OCI-LY7 (cell line): ENCODE measurements around the gene MACO1. TPM values are rescaled to one million over a fixed set of nuclear protein-coding genes. Genes with fewer than 3 reads are reported as not detected.
A peak's percentile ranks its signal among the peaks of the same experiment; 100 is the strongest.

ENCODE experiments used
- BruUV-seq: library from RNA; stranded (reverse); fragments of 400-500 nt; replicated peaks from 2 replicates; lab custom pipeline; 2021; lab: Mats Ljungman, UMichigan
- CTCF ChIA-PET: fragments of 300-600 bp; sonication (Branson Sonifier 250); formaldehyde crosslinking; loops from one replicate; lab custom pipeline; 2022; ENCODE audit warnings: antibody characterized with exemption; ENCODE audit not compliant: unreplicated experiment; lab: Charles Lee
- POLR2A ChIA-PET: fragments of 300-600 bp; sonication (Branson Sonifier 250); formaldehyde crosslinking; loops from one replicate; lab custom pipeline; 2022; ENCODE audit warnings: antibody characterized with exemption; lab: Charles Lee
- DNase-seq: peaks from one replicate; pipeline ENCODE4 v3.0.0-alpha.2; 2015; ENCODE audit warnings: low spot score
- H2AFZ ChIP-seq: fragments of 200-600 bp; sonication (generic), shearing (Covaris generic); 2 replicates; pipeline ENCODE4 v1.6.1; 2014; ENCODE audit warnings: mild to moderate bottlenecking, antibody characterized with exemption, low read length, moderate library complexity
- H3K27ac ChIP-seq: fragments of 200-600 bp; sonication (generic); 2 replicates; pipeline ENCODE4 v1.5.1; 2014; ENCODE audit warnings: mixed run types, low read depth, mild to moderate bottlenecking, moderate library complexity, low read length, inconsistent platforms; ENCODE audit not compliant: poor library complexity, severe bottlenecking
- H3K36me3 ChIP-seq: fragments of 200-600 bp; sonication (generic); 2 replicates; pipeline ENCODE4 v1.6.1; 2014; ENCODE audit warnings: mild to moderate bottlenecking, antibody characterized with exemption, low read length, moderate library complexity, mixed read lengths; ENCODE audit not compliant: insufficient read depth
- H3K4me1 ChIP-seq: fragments of 200-600 bp; sonication (generic); 2 replicates; pipeline ENCODE4 v1.5.1; 2014; ENCODE audit warnings: mild to moderate bottlenecking, low read length; ENCODE audit not compliant: insufficient read depth, poor library complexity, severe bottlenecking
- H3K4me2 ChIP-seq: fragments of 200-600 bp; sonication (generic); 2 replicates; pipeline ENCODE4 v1.6.1; 2014; ENCODE audit warnings: mild to moderate bottlenecking, low read length
- H3K4me3 ChIP-seq: fragments of 200-600 bp; sonication (generic); 2 replicates; pipeline ENCODE4 v1.5.1; 2014; ENCODE audit warnings: mild to moderate bottlenecking, low read depth, low read length; ENCODE audit not compliant: poor library complexity, severe bottlenecking
- H3K79me2 ChIP-seq: fragments of 200-600 bp; sonication (generic); 2 replicates; pipeline ENCODE4 v1.6.1; 2016; ENCODE audit warnings: low read depth, mild to moderate bottlenecking, low read length, moderate library complexity, mixed read lengths; ENCODE audit not compliant: insufficient read depth
- H3K9me2 ChIP-seq: fragments of 200-600 bp; sonication (generic); 2 replicates; pipeline ENCODE4 v1.6.1; 2016; ENCODE audit warnings: mild to moderate bottlenecking, low read length, mixed read lengths; ENCODE audit not compliant: insufficient read depth
- H3K9me3 ChIP-seq: fragments of 200-600 bp; sonication (generic); 2 replicates; pipeline ENCODE4 v1.6.1; 2014; ENCODE audit warnings: mild to moderate bottlenecking, mixed run types, low read length, mixed read lengths
- H4K20me1 ChIP-seq: fragments of 200-600 bp; sonication (generic); 2 replicates; pipeline ENCODE4 v1.6.1; 2014; ENCODE audit warnings: mild to moderate bottlenecking, antibody characterized with exemption, low read length, moderate library complexity, mixed read lengths; ENCODE audit not compliant: insufficient read depth
- EZH2phosphoT487 ChIP-seq: fragments of 200-600 bp; sonication (generic); IDR thresholded peaks from 2 replicates; pipeline ENCODE4 v1.6.1; 2018; ENCODE audit warnings: low read depth, borderline replicate concordance, mild to moderate bottlenecking, mixed run types, antibody characterized with exemption, low read length, moderate library complexity, mixed read lengths
- intact Hi-C: fragments of 100-400 bp; cut with micrococcal nuclease; formaldehyde crosslinking; loops from one replicate; pipeline ENCODE4 v1.10.0; 2022; ENCODE audit not compliant: unreplicated experiment
- total RNA-seq, 2 experiments: library from RNA; depleted of rRNA in 1 of 2; stranded (reverse); fragments of >200 nt in 1 of 2; shearing (Covaris generic) in 1 of 2; gene quantifications; 2 replicates each; pipeline ENCODE4 v1.2.3, GENCODE V29; 2014 to 2022
- TF ChIP-seq, protein P1 (sequence below): fragments of 200-600 bp; sonication (generic); conservative IDR thresholded peaks from 2 replicates; pipeline ENCODE4 v1.5.1; 2014; ENCODE audit warnings: mild to moderate bottlenecking, antibody characterized with exemption, low read length, moderate library complexity, mixed read lengths

MACO1 gene
- total RNA-seq, 2 experiments from 2014 or later: 11.8 to 18.6 TPM

DNA sequence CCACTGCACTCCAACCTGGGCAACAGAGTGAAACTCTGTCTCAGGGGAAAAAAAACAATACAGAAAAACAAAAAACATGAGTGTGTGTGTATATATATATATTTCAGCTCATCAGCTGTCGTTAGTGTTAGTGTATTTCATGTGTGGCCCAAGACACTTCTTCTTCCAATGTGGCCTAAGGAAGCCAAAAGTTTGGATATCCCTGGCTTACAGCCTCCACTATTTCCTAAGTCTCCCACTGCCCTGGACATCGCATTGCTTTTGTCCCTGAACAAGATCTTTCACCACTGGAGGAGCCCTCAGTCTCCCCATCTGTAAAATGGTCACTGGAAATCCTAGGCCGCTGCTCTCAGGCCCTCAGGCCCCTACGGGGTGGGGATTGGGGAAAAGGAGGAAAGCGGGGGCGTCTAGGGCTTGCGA, 112.3 kb downstream of the MACO1 start:
- H4K20me1 ChIP-seq: no peaks in the 10 kb centered on the region
- H3K4me1 ChIP-seq: peaks cover 30% of the 10 kb centered on the region
- POLR2A ChIA-PET: interaction anchor here (1.3 to 1.5 kb wide), 2 partner anchors 11 to 22 kb away, joined by 4 read pairs; no protein-coding TSS in a partner anchor
- no peaks in the 10 kb centered on the region for H3K9me2 ChIP-seq
- no TSS peak for BruUV-seq
- CTCF ChIA-PET: no interaction called here
- TF ChIP-seq, protein P1, sequence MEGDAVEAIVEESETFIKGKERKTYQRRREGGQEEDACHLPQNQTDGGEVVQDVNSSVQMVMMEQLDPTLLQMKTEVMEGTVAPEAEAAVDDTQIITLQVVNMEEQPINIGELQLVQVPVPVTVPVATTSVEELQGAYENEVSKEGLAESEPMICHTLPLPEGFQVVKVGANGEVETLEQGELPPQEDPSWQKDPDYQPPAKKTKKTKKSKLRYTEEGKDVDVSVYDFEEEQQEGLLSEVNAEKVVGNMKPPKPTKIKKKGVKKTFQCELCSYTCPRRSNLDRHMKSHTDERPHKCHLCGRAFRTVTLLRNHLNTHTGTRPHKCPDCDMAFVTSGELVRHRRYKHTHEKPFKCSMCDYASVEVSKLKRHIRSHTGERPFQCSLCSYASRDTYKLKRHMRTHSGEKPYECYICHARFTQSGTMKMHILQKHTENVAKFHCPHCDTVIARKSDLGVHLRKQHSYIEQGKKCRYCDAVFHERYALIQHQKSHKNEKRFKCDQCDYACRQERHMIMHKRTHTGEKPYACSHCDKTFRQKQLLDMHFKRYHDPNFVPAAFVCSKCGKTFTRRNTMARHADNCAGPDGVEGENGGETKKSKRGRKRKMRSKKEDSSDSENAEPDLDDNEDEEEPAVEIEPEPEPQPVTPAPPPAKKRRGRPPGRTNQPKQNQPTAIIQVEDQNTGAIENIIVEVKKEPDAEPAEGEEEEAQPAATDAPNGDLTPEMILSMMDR: no peak
- TF ChIP-seq EZH2phosphoT487: no peak
- peaks cover 7% of the 10 kb centered on the region; the same call in 1 of the 2 replicates for H3K79me2 ChIP-seq
- H3K27ac ChIP-seq: no peak overlapping the region
- DNase-seq: no peak
- peak overlapping the region; percentile 49; the same call in 1 of the 2 replicates for H3K4me2 ChIP-seq
- no peak overlapping the region for H2AFZ ChIP-seq
- peak overlapping the region; percentile 84 for H3K4me3 ChIP-seq
- no peaks in the 10 kb centered on the region for H3K36me3 ChIP-seq
- intact Hi-C loops: no loop called here
- no peaks in the 10 kb centered on the region for H3K9me3 ChIP-seq

DNA sequence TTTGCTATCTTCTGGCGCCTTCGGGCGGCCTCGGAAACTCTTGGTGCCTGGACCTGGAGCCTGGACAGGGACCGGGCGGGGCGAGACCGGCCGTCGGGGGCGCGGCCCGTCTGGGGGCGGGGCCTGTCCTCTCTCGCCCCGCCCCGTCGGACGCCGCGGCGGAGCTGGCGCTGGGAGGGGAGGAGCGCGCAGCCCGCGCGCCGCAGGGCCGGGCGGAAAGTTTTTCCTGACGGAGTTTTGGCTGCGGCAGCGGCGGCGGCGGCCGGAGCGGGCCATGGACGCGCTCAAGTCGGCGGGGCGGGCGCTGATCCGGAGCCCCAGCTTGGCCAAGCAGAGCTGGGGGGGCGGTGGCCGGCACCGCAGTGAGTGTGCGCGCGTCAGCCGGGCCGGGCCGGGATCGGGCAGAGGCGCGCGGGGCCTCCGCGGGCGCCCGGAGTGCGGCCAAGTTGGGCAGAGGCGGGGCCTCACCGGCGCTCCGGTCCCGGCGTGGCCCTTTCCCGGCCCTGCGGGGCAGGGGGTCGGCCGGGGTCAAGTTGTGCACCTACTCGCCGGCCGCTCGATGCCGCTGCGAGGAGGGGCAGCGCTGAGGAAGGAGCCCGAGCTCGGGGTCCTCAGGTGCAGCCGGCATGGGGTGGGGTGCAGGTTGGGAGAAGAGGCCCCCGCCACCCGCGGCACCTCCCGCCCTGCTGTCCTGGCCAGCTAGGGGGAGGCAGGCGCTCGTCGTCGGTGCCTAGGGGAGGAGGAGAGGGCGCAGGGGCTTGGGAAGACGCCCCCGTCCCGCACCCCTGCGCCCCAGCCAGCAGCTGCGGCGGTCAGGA, 112.9 kb downstream of the MACO1 start, which contains the start of gene LDLRAP1:
LDLRAP1 (plus strand) TSS at position 182 of the 818 bp plus-strand sequence; CDS start at position 275, 93 bp downstream.
- Histone ChIP-seq H2AFZ (0 out of 2 replicates have a peak within 1 kb of the TSS, but pooled peaks have one; percentile 25), H3K4me2 (peak within 1 kb of the TSS; percentile 80), H3K79me2 (peaks cover 9% of the 10 kb centered on the region; the same call in 1 of the 2 replicates), H3K4me3 (peak within 1 kb of the TSS; percentile 84), H3K9me2 (no peaks in the 10 kb centered on the region), H3K36me3 (no peaks in the 10 kb centered on the region), H3K27ac (no peak within 1 kb of the TSS), H3K4me1 (peaks cover 37% of the 10 kb centered on the region), H4K20me1 (no peaks in the 10 kb centered on the region), H3K9me3 (no peaks in the 10 kb centered on the region)
- ChIA-PET POLR2A (interaction anchor here (0.7 to 1.5 kb wide), 3 partner anchors 10 to 23 kb away, joined by 3 to 4 read pairs (median 4); no protein-coding TSS in a partner anchor), CTCF (no interaction called here)
- intact Hi-C loops: no loop called here
- no TSS peak for BruUV-seq
- TF ChIP-seq, protein P1: no peak
- peak; percentile 76 for DNase-seq
